GM23248 (cell line): ENCODE data around the gene PAFAH1B2.

Source experiments
- EZH2 ChIP-seq: fragments of 200-600 bp; sonication (generic); IDR thresholded peaks from 2 replicates; pipeline ENCODE4 v1.6.1; 2018; ENCODE audit warnings: antibody characterized with exemption, mild to moderate bottlenecking; ENCODE audit not compliant: insufficient read depth, poor library complexity, severe bottlenecking
- EZH2phosphoT487 ChIP-seq: fragments of 200-600 bp; sonication (generic); IDR thresholded peaks from 2 replicates; pipeline ENCODE4 v1.6.1; 2018; ENCODE audit warnings: antibody characterized with exemption, moderate library complexity, mild to moderate bottlenecking, low read depth; ENCODE audit not compliant: insufficient read depth

DNA sequence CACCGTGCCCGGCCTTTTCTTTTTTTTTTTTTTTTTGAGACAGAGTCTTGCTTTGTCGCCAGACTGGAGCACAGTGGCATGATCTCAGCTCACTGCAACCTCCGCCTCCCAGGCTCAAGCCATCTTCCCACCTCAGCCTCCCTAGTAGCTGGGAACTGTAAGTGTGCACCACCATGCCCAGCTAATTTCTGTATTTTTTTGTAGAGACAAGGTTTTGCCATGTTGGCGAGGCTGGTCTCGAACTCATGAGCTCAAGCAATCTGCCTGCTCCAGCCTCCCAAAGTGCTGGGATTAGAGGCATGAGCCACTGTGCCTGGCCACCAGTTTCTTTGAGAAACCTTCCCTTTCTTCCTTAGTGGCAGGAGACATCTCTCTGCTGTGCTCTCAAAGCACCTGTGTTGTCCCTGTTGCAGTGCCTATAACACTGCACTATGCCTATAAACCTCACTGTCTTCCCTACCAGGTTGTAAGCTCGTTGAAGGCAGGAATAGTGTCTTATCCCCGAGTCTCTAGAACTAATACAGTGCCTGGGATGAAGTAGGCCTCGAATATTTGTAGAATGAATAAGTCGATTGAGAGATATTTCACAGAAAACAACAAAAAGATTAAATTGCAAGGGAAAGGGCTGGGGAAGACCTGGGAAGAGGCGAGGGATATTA, 68.7 kb downstream of the PAFAH1B2 start:
- TF ChIP-seq EZH2 (no peak), EZH2phosphoT487 (no peak)
